ENCODE results near the gene RHOBTB3.

RHOBTB3 gene

DNA sequence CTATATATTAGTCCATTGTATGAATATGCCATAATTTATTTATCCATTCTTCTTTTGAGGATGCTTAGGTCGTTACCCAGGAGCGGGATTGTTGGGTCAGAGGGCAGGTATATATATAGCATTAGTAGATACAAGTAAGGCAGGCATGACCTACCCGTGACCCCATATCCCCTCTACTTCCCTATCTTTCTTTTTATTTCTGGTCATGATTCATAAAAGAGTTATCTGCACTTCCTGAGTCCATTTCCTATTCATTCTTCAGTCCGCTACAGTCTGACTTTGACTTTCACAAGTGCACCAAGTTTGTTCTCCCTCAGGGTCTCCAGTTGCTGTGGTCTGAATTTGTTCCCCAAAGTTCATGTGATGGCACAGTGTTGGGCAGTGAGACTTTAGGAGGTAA is 6.9 kb downstream of the RHOBTB3 start:
- no peaks in the 10 kb centered on the region for H3K36me3 Mint-ChIP-seq
- no peaks in the 10 kb centered on the region for H3K9me3 Mint-ChIP-seq
- no peak overlapping the region for H3K4me3 Mint-ChIP-seq
- DNase-seq (ENCODE audit: low spot score in 2 of 2), result no peak
- no peaks in the 10 kb centered on the region for H3K4me1 Mint-ChIP-seq
- H3K27ac Mint-ChIP-seq, result no peak overlapping the region
- no peak for ATAC-seq

DNA sequence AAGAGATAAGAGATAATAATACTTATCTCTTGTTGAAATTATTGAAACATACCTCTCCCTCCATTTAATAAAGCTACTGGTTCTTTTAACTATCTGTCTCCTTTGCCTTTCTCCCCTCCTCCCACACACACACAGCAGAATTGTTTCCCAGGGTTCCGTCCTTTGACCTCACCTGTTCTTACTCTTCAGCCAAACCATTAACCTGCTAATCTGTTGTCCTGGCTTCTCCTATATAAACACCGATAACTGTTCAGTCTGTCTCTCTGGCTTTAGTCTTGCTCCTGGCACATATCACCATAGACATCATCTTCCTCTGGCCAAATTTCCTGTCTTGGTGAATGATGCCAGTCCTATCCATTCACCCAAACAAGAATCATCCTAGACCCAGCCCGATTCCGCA is 7.7 kb downstream of the RHOBTB3 start:
- no peaks in the 10 kb centered on the region for H3K4me1 Mint-ChIP-seq
- no peak for ATAC-seq
- no peak overlapping the region for H3K27ac Mint-ChIP-seq
- H3K36me3 Mint-ChIP-seq, result no peaks in the 10 kb centered on the region
- no peaks in the 10 kb centered on the region for H3K9me3 Mint-ChIP-seq
- H3K4me3 Mint-ChIP-seq, result no peak overlapping the region
- DNase-seq (ENCODE audit: low spot score in 2 of 2), result no peak

DNA sequence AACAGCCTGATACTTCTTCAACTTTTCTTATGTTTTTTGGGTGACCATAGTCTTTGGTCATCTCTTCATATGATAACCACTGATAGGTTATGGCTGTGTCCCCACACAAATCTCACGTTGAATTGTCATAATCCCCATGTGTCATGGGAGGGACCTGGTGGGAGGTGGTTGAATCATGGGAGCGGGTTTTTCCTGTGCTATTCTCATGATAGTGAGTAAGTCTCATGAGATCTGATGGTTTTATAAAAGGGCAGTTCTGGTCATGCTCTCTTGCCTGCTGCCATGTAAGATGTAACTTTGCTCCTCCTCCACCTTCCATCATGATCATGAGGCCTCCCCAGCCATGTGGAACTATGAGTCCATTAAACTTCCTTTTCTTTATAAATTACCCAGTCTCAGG is 8.7 kb downstream of the RHOBTB3 start:
- Mint-ChIP-seq H3K4me1 (no peaks in the 10 kb centered on the region), H3K27ac (no peak overlapping the region), H3K9me3 (no peaks in the 10 kb centered on the region), H3K4me3 (no peak overlapping the region), H3K36me3 (no peaks in the 10 kb centered on the region)
- ATAC-seq, result no peak
- DNase-seq (ENCODE audit: low spot score in 2 of 2), result no peak

DNA sequence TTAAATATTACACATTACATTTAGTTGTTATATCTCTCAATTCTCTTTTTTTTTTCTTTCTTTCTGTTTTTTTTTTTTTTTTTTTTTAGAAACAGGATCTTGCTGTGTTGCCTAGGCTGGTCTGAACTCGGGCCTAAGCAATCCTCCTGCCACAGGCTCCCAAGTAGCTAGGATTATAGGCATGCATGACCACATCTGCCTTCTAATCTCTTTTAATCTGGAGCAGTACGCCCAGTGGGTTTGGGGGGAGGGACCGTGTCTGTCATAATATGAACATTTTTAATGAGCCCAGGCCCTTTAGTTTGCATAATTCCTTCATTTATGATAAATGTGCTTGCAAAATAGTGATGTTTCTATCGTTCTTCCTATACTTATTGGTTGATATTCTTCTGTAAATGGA is 10.3 kb downstream of the RHOBTB3 start:
- no peaks in the 10 kb centered on the region for H3K9me3 Mint-ChIP-seq
- ATAC-seq (no peak), DNase-seq (ENCODE audit: low spot score in 2 of 2) (no peak)
- H3K4me1 Mint-ChIP-seq, result no peaks in the 10 kb centered on the region
- H3K36me3 Mint-ChIP-seq, result no peaks in the 10 kb centered on the region
- H3K27ac Mint-ChIP-seq, result no peak overlapping the region
- no peak overlapping the region for H3K4me3 Mint-ChIP-seq

DNA sequence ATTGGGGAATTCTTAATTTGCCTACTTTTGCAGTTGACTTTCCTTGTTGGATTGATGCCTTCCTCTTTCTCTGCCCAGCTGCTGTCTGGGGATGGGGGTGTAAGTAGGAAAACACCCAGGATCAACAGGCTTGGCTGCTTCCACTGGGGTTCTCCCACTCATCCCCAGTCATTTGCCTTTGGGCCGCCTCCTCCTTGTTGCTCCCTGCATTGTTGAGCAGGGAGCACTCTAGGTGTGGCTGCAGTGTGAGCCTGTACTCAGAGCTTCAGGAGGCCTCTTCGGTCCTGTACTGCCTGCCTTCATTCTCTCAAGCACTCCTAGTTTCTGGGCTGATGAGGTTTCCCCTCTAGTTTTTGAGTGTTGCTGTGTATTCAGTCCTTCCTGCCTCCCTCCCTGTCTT is 12.1 kb downstream of the RHOBTB3 start:
- no peak overlapping the region for H3K4me3 Mint-ChIP-seq
- no peak for DNase-seq (ENCODE audit: low spot score in 2 of 2)

DNA sequence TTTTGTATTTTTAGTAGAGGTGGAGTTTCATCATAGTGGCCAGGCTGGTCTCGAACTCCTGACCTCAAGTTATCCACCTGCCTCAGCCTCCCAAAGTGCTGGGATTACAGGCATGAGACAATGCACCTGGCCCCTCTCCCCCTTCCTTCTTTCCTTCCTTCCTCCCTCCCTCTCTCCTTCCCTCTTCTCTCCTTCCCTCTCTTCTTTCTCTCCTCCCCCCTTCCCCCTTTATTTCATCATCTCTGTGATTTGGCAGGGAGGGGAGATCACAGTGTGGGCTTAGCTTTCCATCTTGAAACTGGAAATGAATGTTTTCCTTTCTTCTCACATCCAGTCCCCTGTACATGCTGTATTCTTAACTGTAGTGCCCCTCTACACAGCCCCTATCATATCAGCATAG is 12.7 kb downstream of the RHOBTB3 start:
- ATAC-seq, result no peak
- no peaks in the 10 kb centered on the region for H3K36me3 Mint-ChIP-seq
- H3K4me3 Mint-ChIP-seq, result no peak overlapping the region
- H3K4me1 Mint-ChIP-seq, result peaks cover 7% of the 10 kb centered on the region
- no peaks in the 10 kb centered on the region for H3K9me3 Mint-ChIP-seq
- DNase-seq (ENCODE audit: low spot score in 2 of 2), result no peak
- no peak overlapping the region for H3K27ac Mint-ChIP-seq

More for the DNA sequence above, 12.1 kb downstream of the RHOBTB3 start:
- no peak overlapping the region for H3K27ac Mint-ChIP-seq
- no peak for ATAC-seq
- H3K9me3 Mint-ChIP-seq, result no peaks in the 10 kb centered on the region
- peaks cover 7% of the 10 kb centered on the region for H3K4me1 Mint-ChIP-seq
- no peaks in the 10 kb centered on the region for H3K36me3 Mint-ChIP-seq

DNA sequence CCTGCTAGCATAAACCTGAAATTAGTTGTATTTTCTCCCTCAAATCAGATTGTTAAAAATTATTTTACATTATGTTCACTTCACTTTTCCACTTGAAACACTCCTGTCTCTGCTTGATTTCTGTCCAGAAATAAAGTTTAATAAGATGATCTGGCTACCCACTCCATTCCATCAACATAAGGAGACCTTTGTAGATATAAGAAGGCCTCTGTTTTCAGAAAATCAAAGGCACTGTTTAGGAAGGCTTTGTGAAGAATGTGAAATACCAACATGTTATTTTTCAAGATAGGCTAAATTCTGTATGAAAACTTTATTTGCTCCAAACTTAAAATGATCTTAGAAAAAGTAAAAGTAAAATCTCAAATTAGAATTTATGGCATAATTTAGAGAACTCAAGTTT is 15.1 kb downstream of the RHOBTB3 start:
- no peaks in the 10 kb centered on the region for H3K36me3 Mint-ChIP-seq
- no peak overlapping the region for H3K4me3 Mint-ChIP-seq
- H3K4me1 Mint-ChIP-seq, result peaks cover 7% of the 10 kb centered on the region
- H3K9me3 Mint-ChIP-seq, result no peaks in the 10 kb centered on the region
- DNase-seq (ENCODE audit: low spot score in 2 of 2) (no peak), ATAC-seq (no peak)
- no peak overlapping the region for H3K27ac Mint-ChIP-seq

DNA sequence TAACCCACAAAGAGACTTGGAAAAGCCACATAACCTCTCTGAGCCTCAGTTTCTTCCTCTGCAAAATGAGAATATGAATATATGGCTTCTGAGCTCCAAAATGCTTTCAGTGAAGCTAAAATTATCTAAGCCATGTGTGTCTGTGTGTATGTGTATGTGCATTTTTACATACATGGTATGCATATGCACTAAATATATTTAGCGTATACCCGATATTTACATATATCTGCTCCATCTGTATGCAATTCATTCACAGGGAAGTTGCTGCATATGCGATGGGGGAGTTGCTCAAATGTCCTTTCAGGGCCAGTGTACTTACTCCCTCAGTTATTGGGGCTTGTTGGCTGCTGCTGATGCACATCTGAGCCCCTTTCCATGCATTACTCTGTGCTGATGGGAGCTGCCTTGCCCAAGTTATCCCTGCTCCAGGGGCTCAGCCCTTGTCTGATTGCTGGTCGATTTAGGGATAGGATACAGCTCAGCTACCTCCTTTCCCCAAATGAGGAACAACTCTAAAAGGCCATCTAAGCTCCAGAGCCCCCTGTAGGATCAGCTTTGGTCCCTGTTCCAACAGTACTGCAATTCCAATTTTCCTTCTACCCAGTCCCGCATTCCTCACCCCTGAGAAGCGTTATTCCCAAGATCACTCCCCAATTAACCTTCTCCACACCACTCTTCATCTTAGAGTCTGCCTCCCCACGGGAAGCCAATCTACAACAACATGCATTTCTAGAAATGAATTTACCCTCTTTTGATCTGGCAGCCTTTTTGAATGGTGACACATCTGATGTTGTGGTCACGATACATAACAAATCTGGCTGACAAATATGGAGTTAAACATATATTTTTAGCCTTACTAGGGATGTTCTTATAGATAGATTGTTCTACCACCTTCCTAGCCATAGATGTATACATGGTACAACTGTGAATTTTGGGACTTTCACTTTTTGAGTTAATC is 15.9 kb downstream of the RHOBTB3 start:
- no peak for DNase-seq (ENCODE audit: low spot score in 2 of 2)
- Mint-ChIP-seq H3K4me1 (peaks cover 7% of the 10 kb centered on the region), H3K36me3 (no peaks in the 10 kb centered on the region), H3K27ac (peak overlapping the region; percentile 2), H3K9me3 (no peaks in the 10 kb centered on the region), H3K4me3 (no peak overlapping the region)
- peak; percentile 76 for ATAC-seq

DNA sequence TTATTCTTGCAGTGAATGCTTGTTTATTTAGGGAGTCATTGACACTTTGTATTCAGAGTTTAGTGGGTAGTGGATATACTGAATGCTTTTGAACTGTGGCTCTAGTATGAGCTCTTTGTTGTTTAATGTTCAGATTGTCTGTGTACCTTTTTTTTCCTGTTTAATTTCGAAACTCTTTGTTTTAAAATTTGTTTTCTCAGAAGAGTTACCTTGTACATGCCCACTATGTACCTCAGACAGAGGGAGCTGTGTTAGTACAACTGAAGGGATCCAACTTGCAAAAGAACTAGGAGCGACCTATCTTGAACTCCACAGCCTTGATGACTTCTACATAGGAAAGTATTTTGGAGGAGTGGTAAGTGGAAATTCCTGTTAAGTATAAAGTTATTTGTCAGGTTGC is 17.0 kb downstream of the RHOBTB3 start:
- Mint-ChIP-seq H3K4me3 (no peak overlapping the region), H3K9me3 (no peaks in the 10 kb centered on the region), H3K27ac (no peak overlapping the region), H3K36me3 (no peaks in the 10 kb centered on the region), H3K4me1 (peaks cover 7% of the 10 kb centered on the region)
- ATAC-seq, result no peak
- DNase-seq (ENCODE audit: low spot score in 2 of 2), result no peak

DNA sequence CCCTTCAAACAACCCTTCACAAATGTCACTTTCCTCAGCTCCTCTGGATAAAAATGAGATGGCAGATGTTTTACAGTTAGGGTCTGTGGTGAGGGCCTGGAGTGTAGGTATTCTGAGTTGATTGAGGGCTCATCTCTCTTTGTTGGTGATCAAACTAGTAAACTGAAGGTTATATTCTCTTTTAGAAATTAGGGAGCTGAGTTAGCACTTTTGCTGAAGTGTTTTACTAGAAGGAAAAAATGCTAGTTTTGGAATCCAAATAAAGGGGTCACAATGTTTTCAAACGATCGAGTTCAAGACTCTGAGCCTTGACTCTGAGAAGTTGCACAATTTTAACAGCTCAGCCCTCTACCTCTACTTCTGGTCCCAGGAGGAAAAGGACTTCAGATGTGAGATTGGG is 23.4 kb downstream of the RHOBTB3 start:
- no peaks in the 10 kb centered on the region for H3K9me3 Mint-ChIP-seq
- H3K4me3 Mint-ChIP-seq, result no peak overlapping the region
- DNase-seq (ENCODE audit: low spot score in 2 of 2) (no peak), ATAC-seq (no peak)
- no peaks in the 10 kb centered on the region for H3K36me3 Mint-ChIP-seq
- peaks cover 2% of the 10 kb centered on the region for H3K4me1 Mint-ChIP-seq
- peak overlapping the region; percentile 48 for H3K27ac Mint-ChIP-seq

DNA sequence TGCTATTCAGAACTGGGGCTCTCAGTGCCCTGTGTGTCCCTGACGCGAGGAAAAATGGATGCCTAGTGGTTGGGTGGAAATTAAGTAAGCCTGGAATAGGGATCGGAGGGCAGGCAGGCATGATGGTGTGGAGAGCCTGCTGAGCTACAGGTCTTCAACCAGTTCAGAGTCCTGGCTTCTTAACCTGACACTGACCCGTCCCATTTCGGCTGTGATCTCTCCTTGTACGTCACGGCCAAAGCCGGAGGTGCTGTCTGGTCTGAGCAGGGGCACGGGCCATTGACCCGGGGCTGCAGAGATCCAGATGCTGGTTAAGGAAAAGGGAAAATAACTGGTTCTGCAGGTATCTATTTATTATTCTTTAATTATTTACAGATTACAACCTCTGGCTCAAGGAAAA is 27.9 kb downstream of the RHOBTB3 start:
- H3K27ac Mint-ChIP-seq, result no peak overlapping the region
- H3K4me3 Mint-ChIP-seq, result no peak overlapping the region
- H3K4me1 Mint-ChIP-seq, result peaks cover 21% of the 10 kb centered on the region
- no peaks in the 10 kb centered on the region for H3K36me3 Mint-ChIP-seq
- no peak for ATAC-seq
- DNase-seq (ENCODE audit: low spot score in 2 of 2), result no peak
- H3K9me3 Mint-ChIP-seq, result no peaks in the 10 kb centered on the region

DNA sequence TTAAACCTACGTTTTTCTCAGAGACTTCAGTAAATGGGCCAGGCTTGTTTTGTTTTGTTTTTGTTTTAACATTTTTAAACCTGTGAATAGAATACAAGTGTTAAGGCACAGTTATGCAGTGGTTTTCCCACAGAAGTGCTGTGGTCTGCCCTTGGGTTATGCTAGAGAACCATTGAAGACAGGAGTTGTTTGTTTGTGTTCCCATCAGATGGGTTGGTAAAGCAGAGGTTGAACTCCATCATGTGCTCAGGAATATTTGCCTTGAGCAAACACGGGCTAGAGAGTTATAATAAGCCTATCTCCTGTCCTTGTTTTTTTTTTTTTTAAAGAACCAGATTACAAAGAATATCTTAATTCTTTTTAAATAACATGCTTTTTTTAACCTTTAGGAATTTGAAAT is 28.5 kb downstream of the RHOBTB3 start:
- Mint-ChIP-seq H3K36me3 (no peaks in the 10 kb centered on the region), H3K4me1 (peaks cover 21% of the 10 kb centered on the region), H3K27ac (no peak overlapping the region), H3K9me3 (no peaks in the 10 kb centered on the region), H3K4me3 (peak overlapping the region; percentile 61)
- ATAC-seq, result no peak
- no peak for DNase-seq (ENCODE audit: low spot score in 2 of 2)

DNA sequence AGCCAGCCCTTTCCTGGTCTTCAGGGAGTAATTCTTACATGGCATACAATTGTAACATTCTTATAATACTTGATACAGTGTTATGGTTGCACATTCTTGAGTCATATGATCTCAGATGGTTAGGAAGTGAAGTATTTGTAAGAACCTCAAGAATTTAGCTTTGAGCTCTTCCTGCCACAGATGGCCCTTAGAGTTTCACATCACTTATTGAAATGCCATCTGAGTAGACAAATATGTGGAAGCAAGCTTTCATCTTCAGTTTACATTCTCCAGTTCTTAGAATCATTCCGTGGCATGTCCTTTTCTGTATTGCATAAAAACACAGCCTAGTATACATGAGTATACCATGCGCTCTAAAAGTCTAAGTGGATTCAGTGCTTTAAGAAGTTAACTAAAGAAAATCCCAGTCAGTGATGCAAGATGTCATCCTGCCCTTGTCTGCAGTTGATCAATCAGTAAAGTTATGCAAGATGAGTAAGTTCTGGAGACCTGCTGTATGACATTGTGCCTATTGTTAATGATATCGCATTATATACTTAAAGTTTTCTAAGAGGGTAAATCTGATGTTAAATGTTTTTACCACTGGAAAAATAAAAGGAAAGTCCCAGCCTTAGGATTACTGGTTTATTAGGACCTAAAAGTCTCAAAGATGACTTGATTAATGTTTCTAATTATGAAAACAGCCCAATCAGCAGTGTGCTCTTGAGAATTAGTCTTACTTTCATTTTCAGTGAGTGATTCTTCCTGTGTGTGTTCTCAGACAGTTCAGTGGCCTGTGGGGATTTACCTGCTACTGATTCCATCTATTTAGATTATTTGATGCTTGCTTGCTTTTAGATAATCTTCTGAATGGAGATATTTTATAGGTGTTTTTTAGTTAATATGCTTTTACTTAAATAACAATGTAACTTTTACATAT is 29.4 kb downstream of the RHOBTB3 start:
- Mint-ChIP-seq H3K27ac (peak overlapping the region; percentile 48), H3K36me3 (no peaks in the 10 kb centered on the region), H3K4me3 (peak overlapping the region; percentile 61), H3K4me1 (peaks cover 21% of the 10 kb centered on the region), H3K9me3 (no peaks in the 10 kb centered on the region)
- ATAC-seq, result peak; percentile 95
- DNase-seq (ENCODE audit: low spot score in 2 of 2), result no peak

DNA sequence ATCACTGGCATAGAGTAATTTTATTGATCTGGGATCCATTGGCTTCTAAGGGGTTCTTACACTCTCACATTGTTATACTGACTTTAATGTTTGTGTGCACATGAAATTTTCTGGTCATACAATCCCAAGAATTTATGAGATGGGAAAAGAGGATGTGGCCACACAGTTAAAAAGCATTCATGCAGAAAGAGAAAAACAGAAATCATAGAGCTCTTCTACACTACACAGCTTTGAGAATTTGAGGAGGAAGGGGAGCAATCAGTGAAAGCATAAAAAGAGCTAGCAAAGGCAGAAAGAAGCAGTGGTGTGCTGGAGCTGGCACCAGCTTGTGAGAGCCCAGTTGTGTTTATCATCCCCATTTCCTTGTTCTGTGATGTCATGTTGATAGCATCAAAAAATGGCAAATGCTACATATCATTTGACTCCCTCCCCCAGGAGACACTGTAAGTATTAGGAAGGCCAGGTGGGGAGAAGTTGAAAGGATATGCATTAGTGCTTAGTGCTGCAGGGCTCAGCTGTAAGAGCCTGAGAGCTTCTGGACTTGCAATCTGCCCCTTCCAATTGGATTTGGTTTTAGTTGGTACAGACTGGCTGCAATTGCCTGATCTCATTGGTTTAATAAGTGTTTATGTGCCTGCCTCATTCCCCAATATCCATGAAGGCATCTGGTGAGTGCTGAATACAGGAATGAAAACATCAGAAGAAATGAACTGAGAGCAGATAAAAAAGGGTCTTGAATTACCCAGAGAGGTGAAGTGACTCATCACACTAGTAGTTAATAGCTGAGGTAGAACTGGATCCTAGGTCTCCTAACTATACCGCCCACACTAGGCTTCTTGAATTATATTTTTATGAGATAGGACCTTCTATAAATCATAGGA is 30.9 kb downstream of the RHOBTB3 start:
- Mint-ChIP-seq H3K9me3 (no peaks in the 10 kb centered on the region), H3K4me1 (peaks cover 21% of the 10 kb centered on the region), H3K4me3 (no peak overlapping the region), H3K27ac (no peak overlapping the region), H3K36me3 (no peaks in the 10 kb centered on the region)
- DNase-seq (ENCODE audit: low spot score in 2 of 2) (no peak), ATAC-seq (no peak)

DNA sequence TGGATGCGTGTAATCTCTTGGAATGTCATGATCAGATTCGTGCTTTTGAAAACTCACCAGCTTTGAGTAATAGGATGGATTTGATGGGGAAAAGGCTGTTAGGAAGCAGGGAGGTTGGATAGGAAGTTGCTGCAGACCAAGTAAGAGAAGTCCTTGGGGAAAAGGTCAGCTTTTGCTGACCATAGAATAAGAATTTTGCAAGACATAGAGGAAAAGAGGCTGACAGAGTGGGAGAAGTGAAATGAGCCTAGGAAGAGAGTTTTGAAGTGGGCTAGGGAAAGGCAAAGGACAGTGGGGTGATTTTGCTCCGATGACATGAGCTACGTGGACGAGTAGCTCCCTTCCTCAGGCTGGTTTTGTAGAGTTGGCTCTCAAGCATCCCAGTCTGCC is 31.5 kb downstream of the RHOBTB3 start:
- peaks cover 21% of the 10 kb centered on the region for H3K4me1 Mint-ChIP-seq
- H3K36me3 Mint-ChIP-seq, result no peaks in the 10 kb centered on the region
- no peaks in the 10 kb centered on the region for H3K9me3 Mint-ChIP-seq
- H3K27ac Mint-ChIP-seq, result no peak overlapping the region
- DNase-seq (ENCODE audit: low spot score in 2 of 2) (no peak), ATAC-seq (no peak)
- H3K4me3 Mint-ChIP-seq, result no peak overlapping the region

Measured in stimulated activated effector memory CD8-positive, alpha-beta T cell treated with anti-CD3 and anti-CD28 coated beads, Interleukin-12 subunit alpha, Interleukin-12 subunit beta, amount 100 ng/mL, for 72 hours (primary cell).